Left forelimb (tissue), 1 donor: ENCODE measurements around the gene MID1.

Source experiments
- DNase-seq: peaks from one replicate; pipeline ENCODE4 v3.0.0-alpha.2; 2018; ENCODE audit warnings: low spot score

MID1 gene

GRCh38 chrX:10485326-10485725 is 135.1 kb downstream of the MID1 start:
- no peak for DNase-seq

DNA sequence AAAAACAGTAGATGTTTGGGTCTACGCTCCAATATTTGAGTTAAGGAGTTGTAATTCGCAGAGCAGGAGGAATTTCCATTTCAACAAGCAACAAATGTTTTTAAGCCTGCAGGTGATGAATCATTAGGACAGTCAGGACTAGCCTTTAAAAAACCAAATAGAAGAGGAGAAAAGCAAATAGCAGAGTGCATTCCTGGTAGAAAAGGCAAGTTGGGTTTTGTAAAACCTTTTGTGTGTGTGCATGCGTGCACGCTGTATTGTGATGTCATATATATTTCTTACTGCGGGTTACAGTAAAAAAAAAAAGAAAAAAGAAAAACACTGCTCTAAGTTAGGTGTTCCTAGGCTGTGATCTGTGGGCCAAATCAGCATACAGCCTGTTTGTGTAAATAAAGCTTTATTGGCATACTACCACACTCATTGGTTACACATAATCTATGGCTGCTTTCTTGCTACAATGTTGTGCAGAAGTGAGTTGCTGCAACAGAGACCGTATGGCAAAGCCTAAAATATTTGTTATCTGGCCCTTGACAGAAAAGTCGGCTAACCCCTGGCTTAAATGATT is 135.6 kb downstream of the MID1 start:
- DNase-seq, result no peak

GRCh38 chrX:10483191-10483831 is 137.1 kb downstream of the MID1 start:
- no peak for DNase-seq

DNA sequence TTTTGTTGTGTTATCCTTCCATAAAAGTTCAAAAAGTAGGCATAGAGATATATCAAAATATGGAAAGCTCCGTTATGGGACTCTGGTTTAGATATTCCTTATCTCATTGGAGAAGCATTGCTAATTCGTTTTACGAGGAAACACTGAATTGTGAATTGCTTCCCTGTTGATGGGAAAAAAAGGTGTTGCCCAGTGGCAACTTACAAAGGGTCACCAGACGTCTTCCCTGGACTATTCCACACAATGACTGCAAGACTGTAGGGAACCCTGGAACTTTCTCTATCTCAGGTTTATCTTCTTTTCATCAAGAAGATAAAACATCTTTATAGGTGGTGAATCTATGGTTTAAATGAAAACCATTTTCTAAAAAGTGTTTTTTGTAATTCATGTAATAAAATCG is 137.7 kb downstream of the MID1 start:
- no peak for DNase-seq

- DNase-seq, result no peak
Measured at GRCh38 chrX:10482261-10482660, 138.1 kb downstream of the MID1 start.

- DNase-seq, result no peak
Measured at GRCh38 chrX:10480861-10481260, 139.5 kb downstream of the MID1 start.

- DNase-seq, result no peak
Measured at GRCh38 chrX:10479508-10479907, 140.9 kb downstream of the MID1 start.

DNA sequence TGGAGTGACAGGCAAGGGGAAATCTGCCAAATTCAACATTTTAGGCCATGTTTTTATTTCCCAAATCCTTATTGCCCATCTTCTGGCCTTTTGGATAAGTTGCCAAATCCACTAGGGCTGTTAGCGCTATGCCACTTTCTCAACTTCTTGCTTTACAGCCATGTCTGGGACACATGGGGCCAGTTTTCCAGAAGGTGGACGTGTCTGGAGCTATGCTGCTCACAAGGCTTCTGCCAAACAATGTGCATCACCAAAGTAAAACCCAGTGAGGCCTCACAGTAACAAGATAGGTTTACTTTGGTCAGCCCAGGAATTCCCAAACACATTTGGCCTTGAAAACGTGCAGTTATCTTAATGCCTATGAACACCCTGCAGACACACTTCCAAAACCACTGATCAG is 142.9 kb downstream of the MID1 start:
- no peak for DNase-seq

GRCh38 chrX:10474913-10475568 is 145.3 kb downstream of the MID1 start:
- no peak for DNase-seq

DNA sequence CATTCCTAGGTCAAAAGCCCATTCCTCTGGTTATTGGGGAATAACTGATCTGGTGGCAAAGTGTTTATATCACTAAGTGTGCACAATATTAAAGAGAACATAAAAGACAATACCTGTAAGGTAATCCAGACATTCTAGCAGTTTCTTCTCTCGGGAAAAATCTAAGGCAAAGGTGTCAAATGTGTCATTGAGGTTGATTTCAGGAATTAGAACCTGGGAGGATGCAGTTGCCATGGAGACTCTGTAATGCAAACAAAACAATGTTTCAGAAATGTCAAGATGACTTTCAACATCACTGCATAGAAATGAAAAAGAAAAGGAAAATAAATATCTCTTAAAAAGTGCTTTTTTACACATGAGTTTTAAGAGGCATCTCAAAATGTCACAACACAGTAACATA is 145.9 kb downstream of the MID1 start:
- DNase-seq, result no peak

DNA sequence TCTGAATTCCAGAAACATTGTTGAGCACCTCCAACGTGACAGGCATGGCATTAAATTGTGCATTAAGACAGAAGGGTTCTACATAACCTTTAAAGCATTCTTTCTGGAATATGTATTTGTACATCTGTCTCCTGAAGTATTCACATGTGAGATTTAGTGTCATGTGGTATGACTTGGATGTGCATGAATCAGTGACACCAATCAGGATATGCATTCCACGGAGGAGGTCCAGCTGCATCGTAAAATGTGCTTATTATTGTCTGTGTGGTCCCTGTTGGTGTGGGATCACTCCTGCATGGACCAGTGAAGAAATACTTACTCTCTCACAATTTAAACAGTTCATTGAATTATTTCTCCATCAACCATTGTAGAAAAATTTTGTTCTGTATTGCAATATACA is 149.0 kb downstream of the MID1 start:
- no peak for DNase-seq

- no peak for DNase-seq
Measured at GRCh38 chrX:10470009-10470408, 150.4 kb downstream of the MID1 start.

GRCh38 chrX:10467793-10468192 is 152.6 kb downstream of the MID1 start:
- no peak for DNase-seq

DNA sequence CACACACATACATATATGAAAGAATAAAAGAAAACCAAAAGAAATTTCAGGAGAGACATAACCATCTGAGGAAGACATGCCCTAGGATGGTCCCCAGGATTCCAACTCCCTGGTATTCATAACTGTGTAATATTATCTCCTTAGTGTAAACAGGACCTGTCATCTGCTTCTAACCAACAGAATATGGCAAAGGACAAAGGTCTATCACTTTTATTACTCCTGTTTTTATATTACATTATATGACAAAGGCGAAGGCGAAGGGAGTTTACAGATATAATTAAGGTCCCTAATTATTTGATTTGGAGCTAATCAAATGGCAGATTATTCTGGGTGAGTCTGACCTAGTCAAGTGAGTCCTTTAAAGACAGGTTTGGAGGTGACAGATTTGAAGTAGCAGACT is 155.1 kb downstream of the MID1 start:
- DNase-seq, result no peak

- no peak for DNase-seq
Measured at GRCh38 chrX:10457092-10457491, 163.3 kb downstream of the MID1 start.

DNA sequence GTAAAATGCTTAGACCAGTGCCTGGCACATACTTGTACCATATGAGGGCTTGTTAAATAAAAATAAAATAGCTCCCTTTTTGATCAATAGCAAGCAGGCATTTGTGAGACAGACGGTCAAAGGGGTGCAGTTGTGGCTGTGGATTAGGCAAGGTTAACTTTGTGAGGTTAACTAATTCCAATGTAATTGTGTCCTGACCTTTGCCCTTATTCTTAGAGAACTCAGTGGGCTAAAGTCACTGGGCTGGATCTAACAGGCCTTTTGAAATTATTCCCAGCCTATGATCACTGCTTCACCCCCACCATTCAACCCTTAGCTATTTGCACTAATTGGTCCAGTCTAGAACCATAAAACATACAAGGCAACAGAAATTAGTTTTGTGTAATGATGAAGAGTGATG is 166.4 kb downstream of the MID1 start:
- no peak for DNase-seq

GRCh38 chrX:10450959-10451355 is 169.4 kb downstream of the MID1 start:
- no peak for DNase-seq

GRCh38 chrX:10450229-10450958 is 170.0 kb downstream of the MID1 start:
- DNase-seq, result no peak

GRCh38 chrX:10447564-10448214 is 172.7 kb downstream of the MID1 start:
- DNase-seq, result no peak

DNA sequence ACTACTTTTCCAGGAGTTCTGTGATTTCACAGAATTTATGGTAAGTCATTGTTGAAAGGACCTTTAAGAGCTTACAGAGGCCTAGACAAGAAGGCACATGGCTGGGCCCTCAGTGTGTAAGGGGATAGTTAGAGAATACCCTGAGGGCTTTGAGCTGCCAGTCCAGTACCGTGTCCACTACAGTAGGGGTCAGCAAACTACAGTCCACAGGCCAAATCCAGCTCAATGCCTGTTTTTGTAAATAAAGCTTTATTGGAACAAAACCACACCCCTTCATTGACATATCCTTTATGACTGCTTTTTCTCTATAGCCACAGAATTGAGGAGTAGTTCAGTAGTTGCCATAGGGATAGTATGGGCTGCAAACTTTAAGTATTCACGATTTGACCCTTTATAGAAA is 176.2 kb downstream of the MID1 start:
- DNase-seq, result no peak

DNA sequence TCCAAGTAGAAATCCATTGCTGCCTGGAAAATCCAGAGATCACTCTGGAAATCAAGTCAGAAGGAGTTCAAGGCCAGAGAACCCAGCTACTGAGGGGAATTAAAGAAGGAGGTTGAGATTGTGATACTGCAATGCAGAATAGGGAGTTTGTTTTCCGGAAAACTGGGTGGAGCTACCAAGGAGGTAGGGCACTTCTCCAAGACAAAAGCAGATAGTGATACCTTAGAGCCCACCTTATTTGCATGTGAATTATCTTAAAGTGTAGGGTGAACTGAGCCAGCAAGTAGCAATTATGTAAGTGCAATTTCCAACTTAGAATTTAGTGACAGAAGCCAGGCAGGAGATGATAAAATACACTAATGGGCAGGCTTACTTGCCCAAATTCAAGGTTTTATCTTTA is 178.9 kb downstream of the MID1 start:
- DNase-seq, result no peak

- no peak for DNase-seq
Measured at GRCh38 chrX:10433296-10433965, 187.0 kb downstream of the MID1 start.
